NCI-H1417 (cell line): Measurements from ENCODE around the gene KRT33A.

ENCODE experiments used
- DNase-seq, 3 experiments: peaks; one replicate each; lab custom pipeline; 2025; lab: John Stamatoyannopoulos, UW

KRT33A gene

GRCh38 chr17:41329279-41329948, 21.2 kb downstream of the KRT33A start:
- DNase-seq: peak; percentile 27 to 75 (median 51)

- no peak for DNase-seq
Observed at GRCh38 chr17:41328207-41328606, 22.4 kb downstream of the KRT33A start.

DNA sequence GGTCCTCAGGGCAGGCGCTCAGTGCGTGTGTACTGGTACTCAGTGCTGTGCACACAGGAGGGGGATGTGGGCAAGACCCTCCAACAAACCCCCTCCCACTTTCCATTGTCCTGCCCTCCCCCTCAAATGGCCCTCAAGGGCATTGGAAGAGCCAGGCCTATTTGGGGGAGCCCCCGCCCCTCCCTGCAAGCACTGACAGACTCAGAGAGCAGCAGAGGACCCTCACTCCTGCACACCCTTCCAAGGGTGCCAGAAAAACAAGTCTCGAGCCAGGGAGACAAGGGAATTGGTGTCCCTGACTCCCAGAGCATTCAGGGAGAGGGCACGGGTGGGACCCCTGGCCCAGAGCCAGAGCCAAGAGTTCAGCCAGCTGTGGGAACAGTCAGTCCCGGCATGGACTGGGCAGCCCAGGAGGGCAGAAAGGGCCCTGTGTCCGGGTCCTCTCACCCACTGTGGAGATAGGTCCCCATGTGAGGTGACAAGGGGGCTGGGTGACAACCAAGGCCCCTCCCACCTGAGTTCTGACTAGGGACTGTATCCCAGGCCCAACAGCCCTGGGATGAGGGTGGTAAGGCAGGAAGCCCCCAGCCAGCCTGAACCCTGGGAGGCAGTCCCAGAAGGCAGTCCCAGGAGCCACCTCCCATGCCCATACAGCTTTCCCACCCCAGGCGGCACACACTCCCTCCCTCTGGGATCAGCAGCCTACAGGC, 23.1 kb downstream of the KRT33A start:
- DNase-seq: no peak

DNA sequence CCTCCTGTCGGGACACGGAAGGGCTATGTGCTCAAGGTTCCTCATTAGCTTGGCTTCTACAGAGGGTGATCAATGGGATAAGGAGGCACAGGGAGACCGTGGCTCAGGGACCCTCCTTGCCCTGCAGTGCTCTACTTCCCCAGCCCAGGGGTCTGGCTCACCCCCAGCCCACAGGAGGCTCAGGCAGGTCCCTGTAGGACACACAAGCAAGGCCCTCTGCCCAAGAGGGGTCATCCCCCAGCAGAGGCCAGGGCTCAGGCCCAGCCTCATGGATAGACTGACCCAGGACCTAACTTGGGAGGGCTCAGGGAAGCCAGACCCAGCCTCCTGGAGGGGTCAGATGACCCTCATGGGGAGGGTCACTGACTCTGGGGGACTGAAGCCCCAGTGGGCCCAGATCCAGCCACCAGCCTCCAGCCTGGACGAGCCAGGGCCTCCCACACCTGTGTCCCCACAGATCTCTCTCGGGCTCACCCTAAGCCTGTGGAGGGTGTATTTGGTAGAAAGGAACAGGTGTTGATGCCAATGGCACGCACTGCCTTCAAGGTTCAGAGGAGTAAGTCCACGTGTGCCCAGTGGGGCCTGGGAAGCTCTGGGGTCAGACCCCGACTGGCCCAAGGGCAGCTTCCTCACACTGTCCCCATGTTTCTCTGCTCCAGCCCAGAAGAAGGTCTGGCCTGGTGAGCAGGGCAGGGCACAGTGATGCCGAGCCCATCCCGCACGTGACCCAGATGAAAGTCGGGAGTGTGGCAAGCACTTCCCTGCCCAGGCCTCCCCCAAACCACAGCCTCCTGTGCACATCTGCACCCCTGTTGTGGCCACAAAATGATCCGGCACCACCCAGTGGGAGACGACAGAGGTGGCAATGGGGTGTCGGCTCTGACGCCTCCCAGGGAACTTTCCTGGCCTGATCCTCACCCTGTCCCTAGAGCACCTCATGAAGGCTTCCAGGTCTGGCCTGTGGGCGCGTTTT, 24.2 kb downstream of the KRT33A start:
- no peak for DNase-seq

- DNase-seq: no peak
Observed at GRCh38 chr17:41325611-41326010, 25.0 kb downstream of the KRT33A start.

DNA sequence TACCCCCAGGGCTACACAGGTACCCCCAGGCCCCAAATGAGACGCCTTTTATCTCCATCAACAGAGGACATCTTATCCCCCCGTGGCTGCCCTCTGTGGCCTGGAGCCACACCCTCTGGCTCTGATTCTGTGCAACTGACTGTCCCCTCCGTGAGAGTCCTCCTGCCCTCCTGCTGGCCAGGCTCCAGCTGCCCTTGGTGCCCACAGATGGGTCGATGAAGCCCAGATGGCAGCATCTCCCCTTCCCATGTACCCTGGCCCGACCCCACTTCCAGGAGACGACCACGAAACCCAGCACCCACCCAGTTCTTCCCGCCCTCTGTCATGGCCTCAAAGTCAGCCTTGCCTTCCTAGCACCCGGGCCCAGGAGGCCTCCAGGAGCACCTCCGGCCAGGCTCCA, 25.5 kb downstream of the KRT33A start:
- DNase-seq: no peak

- DNase-seq: peak in 2 of 3 experiments; percentile 10 to 41
Observed at GRCh38 chr17:41324180-41325075, 26.2 kb downstream of the KRT33A start.

GRCh38 chr17:41322903-41323895, 27.4 kb downstream of the KRT33A start:
- no peak for DNase-seq

GRCh38 chr17:41322094-41322902, 28.3 kb downstream of the KRT33A start:
- peak; percentile 17 to 69 (median 23) for DNase-seq

DNA sequence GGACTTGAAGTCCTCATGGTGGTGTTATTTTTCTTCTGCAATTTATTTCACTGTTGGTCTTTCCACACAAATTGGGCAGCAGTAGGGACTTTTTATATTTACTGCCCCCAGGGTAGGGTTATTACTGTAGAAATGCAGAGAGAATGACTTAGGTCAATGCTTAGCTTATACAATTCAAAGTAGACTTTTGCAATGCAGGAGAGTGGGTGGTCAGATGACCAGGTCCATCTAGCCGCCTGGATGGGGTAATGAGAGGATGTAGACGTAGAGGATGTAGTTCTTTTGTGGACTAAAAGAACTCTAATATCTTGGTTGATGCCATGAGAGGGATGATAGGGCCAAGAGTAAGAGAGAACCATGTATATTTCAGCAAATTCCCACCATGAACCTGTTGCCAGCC, 32.4 kb downstream of the KRT33A start:
- DNase-seq: no peak

DNA sequence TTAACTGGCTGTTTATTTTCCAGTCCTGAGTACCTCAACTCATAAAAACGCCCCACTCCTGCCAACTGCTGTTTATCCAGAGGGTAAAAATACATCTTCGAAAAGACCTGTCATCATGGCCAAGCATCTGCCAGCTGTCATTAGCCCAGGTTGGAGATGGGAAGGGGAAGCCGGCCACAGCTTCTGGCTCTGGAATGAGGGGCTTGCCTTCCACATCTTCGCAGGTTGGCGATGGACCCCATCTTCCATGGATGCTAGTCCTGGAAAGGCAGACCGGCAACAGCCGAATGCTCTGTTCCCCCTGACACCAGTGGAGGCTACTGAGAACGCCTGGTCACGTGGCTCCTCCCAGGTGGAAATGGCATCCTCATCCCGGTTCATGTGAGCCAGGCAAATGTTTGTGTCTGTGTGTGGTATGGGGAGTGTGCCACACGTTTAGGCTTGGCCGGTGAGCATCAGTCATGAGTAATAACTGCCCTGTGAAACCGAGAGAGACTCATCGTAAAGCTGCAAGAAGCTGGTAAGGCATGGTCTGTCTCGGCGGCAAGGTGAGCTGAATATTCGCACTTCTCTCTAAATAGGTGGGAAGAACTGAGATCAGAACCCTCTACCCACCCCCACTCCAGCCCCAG, 34.7 kb downstream of the KRT33A start:
- no peak for DNase-seq

DNA sequence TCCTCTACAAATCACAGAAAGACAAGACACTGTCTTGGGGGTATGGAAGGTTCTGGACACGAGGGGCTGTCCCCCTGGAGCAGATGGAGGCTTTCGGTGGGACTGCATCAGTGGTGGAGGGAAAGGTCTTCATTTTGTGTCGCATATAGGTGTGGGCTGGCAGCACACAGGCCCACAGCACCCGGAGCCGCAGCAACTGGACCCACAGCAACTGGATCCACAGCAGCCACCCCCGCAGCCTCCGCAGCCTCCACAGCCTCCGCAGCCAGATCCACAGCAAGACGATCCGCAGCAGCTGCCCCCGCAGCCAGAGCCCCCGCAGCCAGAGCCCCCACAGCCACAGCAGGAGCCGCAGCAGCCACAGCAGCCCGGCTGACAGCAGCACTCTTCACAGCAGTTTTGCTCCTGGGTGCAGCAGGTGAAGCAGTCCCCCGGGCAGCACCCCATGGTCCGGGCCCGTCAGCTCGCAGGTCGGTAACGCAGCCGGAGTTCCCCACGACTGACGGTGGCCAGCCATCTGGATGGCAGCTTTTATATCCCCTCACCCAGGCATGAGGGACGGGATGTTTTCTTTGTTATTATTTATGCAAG, 35.3 kb downstream of the KRT33A start, which contains the start of gene KRTAP17-1:
Gene KRTAP17-1, minus strand, starts transcription at position 507 of the 591 bp plus-strand sequence. Its CDS starts 60 bp downstream, at position 447.
- peak in 2 of 3 experiments; percentile 39 to 66 for DNase-seq

DNA sequence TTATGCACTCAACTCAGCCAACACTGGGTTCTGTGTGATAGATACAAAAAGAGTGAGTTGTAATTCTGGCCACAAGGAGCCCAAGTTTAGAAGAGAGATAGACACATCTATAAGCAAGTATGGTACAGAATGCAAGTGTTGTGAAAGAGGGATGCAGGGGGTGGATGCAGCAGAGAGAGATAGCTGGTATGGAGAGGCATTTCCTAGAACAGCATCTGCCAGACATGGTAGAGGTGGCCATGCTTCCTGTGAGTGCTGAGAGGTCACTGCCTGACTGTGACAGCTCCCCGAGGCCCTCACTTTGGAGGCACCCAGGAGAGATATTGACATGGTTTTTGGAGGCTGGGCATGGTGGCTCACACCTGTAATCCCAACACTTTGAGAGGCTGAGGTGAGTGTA, 39.5 kb downstream of the KRT33A start:
- DNase-seq: no peak

DNA sequence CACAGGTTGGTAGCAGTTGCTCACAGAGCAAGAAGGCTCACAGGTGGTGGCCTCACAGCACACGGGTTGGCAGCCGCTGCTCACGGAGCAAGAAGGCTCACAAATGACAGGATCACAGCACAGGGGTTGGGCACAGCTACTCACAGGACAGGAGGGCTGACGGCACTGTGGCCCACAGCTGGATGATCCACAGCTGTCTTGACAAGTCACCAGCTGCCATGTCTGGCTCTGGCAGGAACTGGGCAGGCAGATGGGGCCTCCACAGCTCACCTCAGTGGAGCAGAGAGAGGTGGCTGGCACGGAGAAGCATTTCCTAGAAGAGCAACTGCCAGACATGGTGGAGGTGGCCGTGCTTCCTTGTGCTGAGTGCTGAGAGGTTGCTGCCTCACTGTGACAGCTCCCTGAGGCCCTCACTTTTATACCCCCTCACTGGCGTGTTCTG, 41.7 kb downstream of the KRT33A start, which contains the start of gene KRTAP16-1:
Gene KRTAP16-1, minus strand, starts transcription at position 392 of the 442 bp plus-strand sequence. Its CDS starts 56 bp downstream, at position 336.
- no peak for DNase-seq

GRCh38 chr17:41308251-41308917, 42.2 kb downstream of the KRT33A start:
- DNase-seq: peak in 2 of 3 experiments; percentile 44 to 71

DNA sequence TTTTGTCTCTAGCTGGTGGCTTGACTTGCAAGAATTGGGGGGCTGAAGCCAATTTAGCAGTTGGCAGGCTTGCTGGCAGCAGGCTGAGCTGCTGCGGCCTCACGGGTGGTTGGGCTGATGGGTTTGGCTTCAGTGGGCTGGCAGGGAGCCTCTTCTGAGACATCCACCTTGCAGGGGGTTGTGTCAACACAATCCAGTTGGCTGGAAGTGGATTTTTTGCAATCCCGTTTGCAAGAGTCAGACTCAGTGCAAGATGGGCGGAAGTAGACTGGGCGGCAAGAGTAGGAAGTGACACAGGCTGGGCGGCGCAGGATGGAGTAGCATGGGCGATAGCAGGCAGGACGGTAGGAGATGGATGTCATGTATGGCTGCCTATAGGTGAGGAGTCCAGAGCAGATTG, 43.0 kb downstream of the KRT33A start:
- DNase-seq: peak in 1 of 3 experiments; percentile 7

- no peak for DNase-seq
Observed at GRCh38 chr17:41304091-41304490, 46.5 kb downstream of the KRT33A start.
